GM19023 (cell line): ENCODE data around the gene ABCB10.
"Not testable (repeated sequence)": the region's sequence is repeated elsewhere in the genome, so short reads cannot be mapped to it uniquely, and the experiment has no call there.

ENCODE experiments used
- ATAC-seq: cut with Tn5 transposase; IDR thresholded peaks from one replicate; pipeline ENCODE4 v1.9.1; 2021; ENCODE audit warnings: mild to moderate bottlenecking, moderate library complexity; ENCODE audit not compliant: unreplicated experiment

Gene ABCB10

DNA sequence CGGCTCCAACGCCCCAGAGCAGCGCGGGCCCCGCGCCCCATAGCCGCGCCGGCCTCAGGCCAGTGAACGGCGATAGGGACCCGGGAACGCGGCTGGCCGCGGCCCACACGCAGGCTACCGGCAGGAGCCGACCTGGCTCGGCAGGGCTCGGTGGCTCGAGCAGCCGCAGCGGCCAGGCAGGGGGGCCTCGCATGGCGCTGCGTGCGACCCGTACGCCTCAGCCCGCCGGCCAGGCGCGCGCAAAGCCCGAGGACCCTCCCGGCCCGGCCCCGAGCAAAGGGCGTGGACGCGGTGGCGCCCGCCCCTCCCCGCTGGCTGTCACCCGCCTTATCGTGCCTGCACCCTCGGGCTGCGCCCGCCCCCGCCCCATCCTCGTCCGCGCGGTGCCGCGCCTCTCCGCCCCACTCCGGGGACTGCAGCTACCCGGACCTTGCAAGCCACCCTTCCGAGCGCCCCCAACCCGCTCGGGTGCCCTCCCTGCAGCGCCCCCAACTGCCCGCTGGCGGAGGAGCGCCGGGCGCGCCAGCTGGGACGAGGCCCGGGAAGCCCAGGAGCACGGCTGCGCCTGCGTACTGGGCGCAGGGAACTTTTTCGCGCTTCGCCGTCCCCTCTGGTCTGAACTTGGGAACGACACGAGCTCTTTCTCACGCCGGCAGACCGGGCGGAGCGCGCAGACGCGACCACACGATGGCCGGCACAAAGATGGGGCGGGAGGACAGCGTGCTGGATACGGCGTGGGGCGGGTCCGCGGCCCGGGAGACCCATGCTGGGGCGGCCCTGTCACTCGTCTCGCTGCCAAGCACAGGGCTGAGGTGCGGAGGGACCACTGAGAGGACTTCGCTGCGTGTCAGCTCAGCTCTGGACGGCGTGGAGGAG, at the start of gene ABCB10:
Gene ABCB10 (minus strand): TSS at position 248 of the 876 bp plus-strand sequence. CDS start 55 bp downstream, at position 193.
- ATAC-seq: peak; percentile 82

DNA sequence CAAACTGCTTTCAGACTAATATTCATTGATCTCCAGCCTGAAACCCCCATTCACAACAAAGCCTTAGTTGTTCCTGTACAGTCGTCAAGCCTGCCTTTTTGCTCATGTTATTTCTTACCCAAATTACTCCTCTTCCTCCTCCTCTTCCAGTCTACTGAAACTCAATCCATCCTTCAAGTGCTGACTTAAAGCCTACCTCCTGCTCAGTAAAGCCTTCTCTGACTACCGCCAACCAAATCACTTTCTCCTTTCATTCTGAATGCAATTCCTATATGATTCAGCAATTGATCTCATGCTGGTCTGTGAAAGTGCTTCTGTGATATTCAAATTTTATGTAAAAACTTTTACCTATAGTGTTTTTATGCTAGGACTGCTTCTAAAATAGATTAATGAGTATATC, 48.9 kb upstream of the ABCB10 start:
- ATAC-seq: no peak

DNA sequence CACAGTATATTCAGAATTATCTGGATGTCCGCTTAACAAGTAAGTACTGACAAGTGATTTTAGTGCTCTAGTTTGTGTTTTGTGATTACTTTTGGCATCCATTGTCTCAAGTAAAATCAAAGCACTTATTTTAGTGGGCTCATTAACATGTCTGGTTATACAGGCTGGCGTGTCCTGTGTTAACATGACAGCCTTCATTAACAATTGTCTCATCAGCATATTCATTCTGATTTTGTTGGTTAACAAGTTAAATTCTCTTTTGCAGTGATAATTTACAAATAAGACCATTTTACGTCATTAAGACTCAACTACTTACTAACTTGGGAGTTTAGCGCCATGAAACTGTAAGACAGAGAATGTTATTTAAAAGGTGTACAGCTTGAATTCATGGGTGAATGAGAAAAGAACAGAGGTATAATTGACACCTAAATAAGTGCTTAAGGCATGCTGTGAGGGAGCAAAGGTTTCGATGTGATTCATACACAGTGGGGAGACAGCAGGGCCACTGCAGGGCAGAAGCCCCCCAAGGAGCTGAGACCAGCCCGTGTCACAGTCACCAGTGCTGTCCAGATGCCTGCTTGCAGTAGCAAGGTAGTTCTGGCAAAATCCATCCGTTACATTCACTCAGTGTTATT, 45.0 kb upstream of the ABCB10 start:
- ATAC-seq: no peak

DNA sequence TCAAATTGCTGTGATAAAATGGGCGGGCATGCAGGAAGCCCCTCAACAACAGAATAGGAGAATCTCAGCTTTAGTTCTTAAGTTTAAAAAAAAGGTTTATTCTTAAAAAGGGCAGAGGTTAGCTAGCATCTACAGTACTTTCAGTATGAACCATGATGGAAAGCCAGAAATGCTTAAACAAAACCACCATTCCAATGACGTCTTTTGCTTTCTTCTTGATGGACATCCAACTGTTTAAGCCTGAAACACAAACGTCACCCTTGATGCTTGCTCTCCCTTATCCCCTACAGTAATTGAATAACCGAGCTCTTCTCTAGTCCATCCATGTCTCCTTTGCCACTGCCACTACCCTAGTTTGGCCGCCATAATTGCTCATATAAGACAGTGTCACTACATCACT, 41.7 kb upstream of the ABCB10 start:
- no peak for ATAC-seq

DNA sequence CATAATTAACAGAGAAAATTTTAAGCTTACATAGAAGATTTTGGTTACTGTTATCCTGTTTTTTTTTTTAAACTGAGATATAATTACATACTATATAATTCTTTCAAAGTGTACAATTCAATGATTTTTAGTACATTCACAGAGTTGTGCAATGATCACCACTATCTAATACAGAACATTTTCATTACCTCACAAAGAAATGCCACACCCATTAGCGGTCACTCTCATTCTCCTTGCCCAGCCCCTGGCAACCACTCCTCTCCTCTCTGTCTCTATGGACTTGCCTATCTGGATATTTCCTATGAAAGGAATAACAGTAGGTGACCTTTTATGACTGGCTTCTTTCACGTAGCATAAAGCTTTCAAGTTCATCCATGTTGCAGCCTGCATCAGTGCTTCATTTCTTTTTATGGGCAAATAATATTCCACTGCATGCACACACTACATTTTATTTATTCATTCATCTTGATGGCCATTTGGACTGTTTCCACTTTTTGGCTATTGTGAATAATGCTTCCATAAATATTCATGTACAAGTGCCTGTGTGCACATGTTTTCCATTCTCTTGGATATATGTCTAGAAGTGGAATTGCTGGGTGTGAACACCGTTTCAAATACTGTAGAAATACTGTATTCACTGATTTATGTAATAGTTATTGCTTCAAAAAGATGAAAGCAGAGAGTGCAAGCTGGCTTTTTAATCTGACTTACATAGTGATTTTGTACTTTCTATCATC, 40.9 kb upstream of the ABCB10 start:
- no peak for ATAC-seq

DNA sequence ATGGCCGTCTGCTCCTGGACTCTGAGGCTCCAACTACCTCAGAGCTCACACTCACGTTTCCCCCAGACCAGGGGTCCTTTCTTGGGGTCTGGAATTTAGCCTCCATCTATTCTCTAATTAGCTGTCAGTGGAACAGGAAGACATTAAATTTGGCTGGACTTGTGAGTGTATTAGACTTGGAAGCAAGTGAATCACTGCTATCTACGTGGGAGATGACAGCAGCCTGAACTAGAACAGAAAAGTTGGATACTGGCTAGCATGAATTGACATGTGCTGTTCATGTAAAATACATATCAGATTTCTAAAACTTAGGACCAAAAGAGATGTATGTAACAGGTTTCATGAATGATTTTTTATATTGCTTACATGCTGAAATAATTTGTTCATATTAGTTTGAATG, 39.4 kb upstream of the ABCB10 start:
- ATAC-seq: no peak

DNA sequence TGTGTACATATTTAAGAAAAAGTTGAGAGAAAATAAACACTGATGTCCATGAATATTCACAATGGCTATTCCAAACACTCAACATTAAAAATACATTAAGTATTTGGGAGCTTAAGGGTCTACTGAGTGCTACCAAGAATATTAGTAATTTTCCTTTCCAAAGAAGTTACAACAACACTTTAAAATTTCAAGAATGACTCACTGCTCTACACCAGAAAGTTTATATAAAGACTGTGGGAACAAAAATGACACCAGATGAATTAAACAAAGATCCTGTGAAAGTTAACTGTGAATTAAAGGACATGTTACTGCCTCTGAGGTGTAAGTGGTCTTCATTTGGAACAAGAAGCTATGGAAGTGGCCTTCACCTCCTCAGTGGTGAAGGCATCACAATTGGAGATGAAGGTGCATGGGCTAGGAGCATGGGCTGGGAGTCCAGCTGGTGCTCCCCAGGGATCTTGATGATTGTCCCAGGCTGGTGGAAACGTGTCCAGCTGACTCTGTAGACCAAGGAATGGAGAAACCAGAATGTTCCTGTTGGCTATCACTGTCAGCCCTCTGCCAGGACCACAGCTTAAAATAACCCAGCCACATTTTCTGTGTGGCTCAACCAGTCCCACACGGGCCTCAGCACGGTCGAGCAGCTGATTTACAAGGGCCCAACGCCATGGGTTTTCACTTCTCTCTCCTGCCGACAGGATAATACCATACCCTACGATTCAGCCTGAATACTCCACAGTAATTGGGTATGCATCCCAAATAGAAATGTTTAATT, 38.6 kb upstream of the ABCB10 start:
- no peak for ATAC-seq

DNA sequence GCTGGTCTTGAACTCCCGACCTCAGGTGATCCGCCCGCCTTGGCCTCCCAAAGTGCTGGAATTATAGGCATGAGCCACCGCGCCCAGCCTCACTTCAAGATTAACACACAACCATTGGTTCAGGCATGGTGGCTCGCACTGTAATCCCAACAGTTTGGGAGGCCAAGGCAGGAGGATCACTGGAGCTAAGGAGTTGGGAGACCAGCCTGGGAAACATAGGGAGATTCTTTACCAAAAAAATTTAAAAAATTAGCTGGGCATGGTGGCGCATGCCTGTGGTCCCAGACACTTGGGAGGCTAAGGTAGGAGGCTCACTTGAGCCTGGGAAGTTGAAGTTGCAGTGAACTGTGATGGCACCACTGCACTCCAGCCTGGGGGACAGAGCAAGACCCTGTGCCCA, 37.4 kb upstream of the ABCB10 start:
- not testable (repeated sequence) for ATAC-seq

DNA sequence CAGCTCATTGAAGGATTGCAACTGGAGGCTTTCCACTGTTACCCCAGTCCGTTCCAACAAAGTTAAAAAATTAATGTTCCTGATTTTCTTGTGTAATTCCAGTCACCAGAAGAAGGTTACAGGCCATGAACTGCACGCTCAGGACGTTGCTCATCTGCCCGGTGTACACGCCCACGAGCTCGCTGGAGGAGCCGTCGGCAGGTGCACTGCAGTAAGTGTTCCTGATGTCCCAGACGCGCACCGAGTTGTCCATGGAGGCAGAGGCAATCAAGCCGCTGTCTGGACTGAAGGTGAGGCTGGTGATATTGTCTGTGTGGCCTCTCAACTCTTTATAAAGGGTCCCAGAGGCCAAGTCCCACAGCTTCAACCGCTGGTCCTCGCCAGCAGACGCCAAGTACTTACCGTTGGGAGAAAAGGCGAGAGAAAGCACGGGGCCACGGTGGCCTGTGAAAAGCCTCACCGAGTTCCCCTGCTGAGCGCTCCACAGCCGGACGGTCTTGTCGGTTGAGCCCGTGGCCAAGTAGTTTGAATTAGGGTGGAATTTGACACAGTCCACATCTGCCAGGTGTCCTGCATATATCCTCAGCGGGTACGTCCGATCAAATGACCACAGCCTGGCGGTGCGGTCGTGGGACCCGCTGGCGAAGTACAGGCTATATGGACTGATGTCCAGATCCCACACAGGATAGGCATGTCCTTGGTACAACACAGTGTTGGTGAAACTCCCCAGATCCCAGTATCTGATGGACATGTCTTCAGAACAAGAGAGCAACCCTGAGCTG, 35.9 kb upstream of the ABCB10 start:
- ATAC-seq: no peak

DNA sequence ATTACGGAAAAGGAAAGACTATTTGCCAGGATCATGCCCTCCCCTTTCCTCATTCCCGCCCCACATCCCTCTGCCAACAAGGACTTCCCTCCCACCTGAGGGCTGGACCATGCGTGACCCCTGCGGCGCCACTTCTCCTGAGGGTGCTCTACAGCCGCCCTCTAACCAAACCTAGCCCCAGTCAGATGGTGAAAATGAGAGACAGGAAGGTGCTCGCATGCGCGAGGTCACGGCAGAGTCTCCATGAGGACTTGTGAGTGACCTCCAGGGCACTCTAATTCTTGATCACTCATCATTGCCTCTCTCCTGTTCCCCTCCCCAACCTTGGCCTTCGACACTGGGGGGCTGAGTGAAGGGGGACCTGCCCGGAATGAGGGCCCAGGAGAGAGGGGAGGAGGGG, 35.3 kb upstream of the ABCB10 start:
- no peak for ATAC-seq

DNA sequence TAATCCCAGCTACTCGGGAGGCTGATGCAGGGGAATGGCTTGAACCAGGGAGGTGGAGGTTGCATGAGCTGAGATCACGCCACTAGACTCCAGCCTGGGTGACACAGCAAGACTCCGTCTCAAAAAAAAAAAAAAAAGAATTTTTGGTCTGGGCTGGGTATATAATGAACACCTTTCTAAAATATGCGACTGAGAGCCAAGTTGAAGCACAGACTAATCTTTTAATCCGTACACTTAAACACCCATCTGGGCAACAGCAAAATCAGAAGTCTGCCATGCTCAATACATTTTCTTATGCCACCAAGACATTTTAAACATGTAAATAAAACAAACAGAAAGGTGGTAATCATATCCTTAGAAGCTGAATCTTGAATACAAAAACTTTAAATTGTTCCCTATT, 31.6 kb upstream of the ABCB10 start:
- no peak for ATAC-seq

DNA sequence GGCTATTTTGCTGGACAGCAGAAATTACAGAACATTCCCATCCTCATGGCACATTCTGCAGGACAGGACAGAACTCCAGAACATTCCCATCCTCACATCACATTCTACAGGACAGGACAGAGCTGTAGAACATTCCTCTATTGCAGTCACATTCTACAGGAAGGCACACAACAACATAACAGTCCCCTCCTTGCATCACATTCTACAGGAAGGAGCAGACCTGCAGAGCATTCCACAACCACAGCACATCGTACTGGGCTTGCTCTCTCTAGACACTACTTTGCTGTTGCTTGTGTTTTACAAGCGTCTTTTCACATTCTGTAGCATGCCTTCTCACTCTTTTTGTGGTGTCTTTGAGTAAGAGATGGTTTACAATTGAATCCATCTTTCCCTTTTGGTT, 26.8 kb upstream of the ABCB10 start:
- no peak for ATAC-seq

DNA sequence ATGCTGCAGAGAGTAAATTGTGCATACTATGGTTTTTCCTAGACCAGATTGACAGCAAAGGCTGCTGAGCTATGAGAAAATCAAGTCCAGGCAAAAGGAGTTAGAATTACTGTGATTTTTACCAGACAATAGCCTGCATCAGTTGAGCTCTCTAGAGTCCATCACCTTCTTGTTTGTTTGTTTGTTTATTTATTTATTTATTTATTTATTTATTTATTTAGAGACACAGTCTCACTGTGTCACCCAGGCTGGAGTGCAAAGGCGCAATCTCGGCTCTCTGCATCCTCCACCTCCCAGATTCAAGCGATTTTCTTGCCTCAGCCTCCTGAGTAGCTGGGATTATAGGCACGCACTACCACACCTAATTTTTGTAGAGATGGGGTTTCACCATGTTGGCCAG, 24.2 kb upstream of the ABCB10 start:
- no peak for ATAC-seq

DNA sequence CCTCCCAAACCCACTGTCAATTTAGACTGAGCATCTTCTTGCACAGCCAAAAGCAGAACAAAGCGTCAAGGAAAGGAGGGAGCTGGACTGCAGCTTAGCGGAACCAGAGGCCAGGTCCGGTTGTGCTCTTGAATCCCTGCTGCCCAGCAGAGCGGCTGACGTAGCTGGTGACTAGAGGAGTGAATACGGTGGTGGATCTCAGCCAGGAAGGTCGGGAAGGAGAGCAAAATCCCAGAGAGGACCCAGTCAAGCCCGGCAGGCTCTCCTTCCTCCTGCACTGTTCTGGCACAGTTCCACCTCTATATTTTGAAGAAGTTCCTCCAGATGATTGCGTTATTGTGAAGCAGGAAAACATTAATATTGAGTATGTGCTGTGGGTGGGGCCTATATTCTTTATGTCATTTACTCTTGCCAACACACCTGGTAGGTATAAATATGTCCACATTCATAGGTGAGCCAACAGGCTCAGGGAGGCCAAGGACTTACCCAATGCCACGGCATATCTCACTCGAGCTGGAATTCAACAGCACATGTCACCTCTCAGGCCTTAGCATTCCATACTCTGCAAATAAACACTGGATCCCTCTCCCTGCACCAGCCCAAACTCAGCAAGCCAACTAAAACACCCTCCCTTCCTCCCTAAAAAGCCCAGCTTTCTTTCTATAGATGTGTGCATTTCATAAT, 23.6 kb upstream of the ABCB10 start:
- no peak for ATAC-seq

DNA sequence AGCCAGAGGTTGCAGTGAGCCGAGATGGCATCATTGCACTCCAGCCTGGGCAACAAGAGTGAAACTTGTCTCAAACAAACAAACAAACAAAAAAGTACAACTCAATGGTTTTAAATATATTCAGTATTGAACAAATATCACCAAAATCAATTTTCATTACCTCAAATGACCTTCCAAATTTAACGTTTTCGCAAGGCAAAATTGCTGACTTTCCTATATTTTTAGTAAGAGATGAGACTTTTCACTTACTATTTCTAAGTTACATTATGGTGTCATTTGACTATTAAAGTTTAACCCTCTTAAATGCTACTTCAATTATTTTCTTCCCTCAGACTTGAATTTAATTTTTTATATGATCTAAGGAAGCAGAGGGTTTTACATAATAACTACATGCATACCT, 23.0 kb upstream of the ABCB10 start:
- ATAC-seq: no peak

DNA sequence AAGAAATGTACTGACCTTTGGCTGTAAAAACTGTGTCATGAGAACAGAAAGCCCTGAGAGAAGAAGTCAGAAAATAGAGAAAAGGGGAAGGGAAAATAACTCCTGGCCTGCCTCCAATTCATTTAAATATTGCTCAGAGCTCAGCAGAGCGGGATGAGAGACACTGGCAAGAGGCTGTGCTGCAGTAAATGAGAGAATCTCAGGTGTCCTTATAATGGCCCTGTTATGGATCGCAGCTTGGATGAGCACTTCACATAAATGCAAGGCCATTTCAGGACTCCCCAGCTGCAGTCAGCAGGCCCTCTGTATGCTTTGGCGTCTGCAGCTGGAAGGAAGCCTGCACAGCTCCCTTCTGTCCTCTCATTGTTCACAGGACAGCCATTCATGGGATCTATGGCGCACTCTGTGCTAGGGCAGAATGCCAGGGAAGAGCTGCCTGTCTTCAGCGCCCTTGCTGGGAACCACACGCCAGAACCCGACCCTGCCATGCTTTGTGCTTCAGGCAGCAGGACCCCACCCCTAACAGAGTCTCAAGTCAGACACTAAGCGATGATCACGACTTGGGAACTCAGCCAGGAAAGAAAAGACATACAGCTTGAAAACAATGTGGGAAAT, 20.7 kb upstream of the ABCB10 start:
- peak; percentile 73 for ATAC-seq

DNA sequence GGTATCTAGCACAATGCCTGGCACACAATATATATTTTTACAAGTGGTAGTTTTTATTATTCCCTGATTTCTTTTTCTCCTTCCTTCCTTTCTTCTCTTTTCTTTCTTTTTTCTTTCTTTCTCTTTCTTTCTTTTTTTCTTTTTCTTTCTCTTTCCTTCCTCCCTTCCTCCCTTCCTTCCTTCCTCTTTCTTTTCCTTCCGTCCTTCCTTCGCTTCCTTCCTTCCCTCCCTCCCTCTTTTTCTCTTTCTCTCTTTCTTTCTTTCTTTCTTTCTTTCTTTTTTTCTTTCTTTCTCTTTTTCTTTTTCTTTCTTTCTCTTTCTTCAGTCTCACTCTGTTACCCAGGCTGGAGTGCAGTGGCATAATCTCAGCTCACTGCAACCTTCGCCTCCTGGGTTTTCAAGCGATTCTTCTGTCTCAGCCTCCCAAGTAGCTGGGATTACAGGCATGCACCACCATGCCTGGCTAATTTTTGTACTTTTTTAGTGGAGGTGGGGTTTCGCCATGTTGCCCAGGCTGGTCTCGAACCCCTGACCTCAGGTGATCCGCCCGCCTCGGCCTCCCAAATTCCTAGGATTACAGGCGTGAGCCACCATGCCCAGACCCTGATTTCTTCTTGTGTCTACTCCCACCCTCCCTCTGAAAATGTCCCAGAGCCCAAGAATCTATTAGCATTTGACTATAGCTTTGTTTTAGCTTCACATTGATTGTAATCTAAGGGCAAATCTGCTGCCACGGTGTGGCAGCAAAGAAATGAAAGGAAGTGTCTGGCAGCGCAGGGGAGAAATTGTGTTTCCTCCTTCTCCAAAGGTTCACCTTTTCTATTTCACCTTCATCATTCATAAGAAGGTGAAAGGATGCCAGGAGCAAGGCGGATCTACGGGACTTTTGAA, 19.9 kb upstream of the ABCB10 start:
- ATAC-seq: no peak
